ENCODE data around the gene CISTR. TPM values are rescaled to one million over a fixed set of nuclear protein-coding genes. Genes with fewer than 3 reads are reported as not detected.

The CISTR gene
- total and polyA plus RNA-seq, 3 donors from 2014 or later: not detected

- H3K27me3 ChIP-seq: no peaks in the 10 kb centered on the region
- WGBS, 2 donors: 52 to 59% methylated on average over 6 of the region's 6 CpGs
- DNase-seq: no peak
- H3K36me3 ChIP-seq (ENCODE audit: low read depth, missing control alignments): no peaks in the 10 kb centered on the region
- intact Hi-C loops (cut with DNase I; ENCODE audit: low total_unique reads): loop anchor here (5.0 kb wide), 1 partner anchor 42 kb away; no protein-coding TSS in a partner anchor
- no peak for TF ChIP-seq POLR2A (IDR thresholded peaks at IDR 0.05)
- TF ChIP-seq CTCF (IDR thresholded peaks at IDR 0.05): no peak
- H3K27ac ChIP-seq: no peak overlapping the region
- peaks cover 8% of the 10 kb centered on the region for H3K4me1 ChIP-seq
- H3K4me3 ChIP-seq: no peak overlapping the region
- H3K9me3 ChIP-seq: no peaks in the 10 kb centered on the region
Observed at GRCh38 chr12:53744751-53745150, 7.0 kb downstream of the CISTR start.

GRCh38 chr12:53744130-53744441, 7.7 kb downstream of the CISTR start:
- no peaks in the 10 kb centered on the region for H3K9me3 ChIP-seq
- 84 to 93% methylated on average over 1 of the region's 1 CpG for WGBS, 2 donors
- H3K27me3 ChIP-seq: no peaks in the 10 kb centered on the region
- no peak overlapping the region for H3K4me3 ChIP-seq
- no peaks in the 10 kb centered on the region for H3K36me3 ChIP-seq (ENCODE audit: low read depth, missing control alignments)
- intact Hi-C loops (cut with DNase I; ENCODE audit: low total_unique reads): loop anchor here (5.0 kb wide), 1 partner anchor 42 kb away; no protein-coding TSS in a partner anchor
- no peak overlapping the region for H3K27ac ChIP-seq
- no peak for TF ChIP-seq POLR2A (IDR thresholded peaks at IDR 0.05)
- no peak for TF ChIP-seq CTCF (IDR thresholded peaks at IDR 0.05)
- no peak for DNase-seq
- peaks cover 14% of the 10 kb centered on the region for H3K4me1 ChIP-seq

GRCh38 chr12:53743266-53744129, 8.3 kb downstream of the CISTR start:
- 11 to 18% methylated on average over 15 to 16 of the region's 16 CpGs for WGBS, 2 donors
- Histone ChIP-seq H3K36me3 (ENCODE audit: low read depth, missing control alignments) (no peaks in the 10 kb centered on the region), H3K27me3 (no peaks in the 10 kb centered on the region), H3K9me3 (no peaks in the 10 kb centered on the region), H3K27ac (no peak overlapping the region), H3K4me3 (no peak overlapping the region), H3K4me1 (peaks cover 19% of the 10 kb centered on the region)
- intact Hi-C loops (cut with DNase I; ENCODE audit: low total_unique reads): loop anchor here (5.0 kb wide), 1 partner anchor 41 kb away; no protein-coding TSS in a partner anchor
- no peak for TF ChIP-seq POLR2A (IDR thresholded peaks at IDR 0.05)
- TF ChIP-seq CTCF (IDR thresholded peaks at IDR 0.05): peak; percentile 81 to 98 (median 91)
- DNase-seq: peak; percentile 60

GRCh38 chr12:53740130-53740491, 11.7 kb downstream of the CISTR start:
- H3K36me3 ChIP-seq (ENCODE audit: low read depth, missing control alignments): no peaks in the 10 kb centered on the region
- H3K27ac ChIP-seq: no peak overlapping the region
- WGBS, 2 donors: 58 to 79% methylated on average over 3 of the region's 3 CpGs
- H3K27me3 ChIP-seq: no peaks in the 10 kb centered on the region
- no peaks in the 10 kb centered on the region for H3K9me3 ChIP-seq
- intact Hi-C loops (cut with DNase I; ENCODE audit: low total_unique reads): loop anchor here (5.0 kb wide), 1 partner anchor 38 kb away; no protein-coding TSS in a partner anchor
- H3K4me1 ChIP-seq: peaks cover 20% of the 10 kb centered on the region
- no peak overlapping the region for H3K4me3 ChIP-seq
- no peak for DNase-seq
- no peak for TF ChIP-seq POLR2A (IDR thresholded peaks at IDR 0.05)
- TF ChIP-seq CTCF (IDR thresholded peaks at IDR 0.05): no peak

All from testis (tissue), 3 donors.